NCI-H748 (cell line): ENCODE data around the gene C9orf50.

ENCODE experiments used
- DNase-seq: peaks from one replicate; lab custom pipeline; 2025; ENCODE audit not compliant: unreplicated experiment; lab: John Stamatoyannopoulos, UW

Gene C9orf50

GRCh38 chr9:129612123-129612522 lies 8.8 kb downstream of the C9orf50 start:
- DNase-seq = no peak

- no peak for DNase-seq
Observed at GRCh38 chr9:129611307-129611800, 9.5 kb downstream of the C9orf50 start.

- DNase-seq = peak; percentile 65
Observed at GRCh38 chr9:129610473-129611306, 10.2 kb downstream of the C9orf50 start.

GRCh38 chr9:129610213-129610472 lies 10.8 kb downstream of the C9orf50 start:
- no peak for DNase-seq

- DNase-seq = no peak
Observed at GRCh38 chr9:129609486-129610212, 11.3 kb downstream of the C9orf50 start.

GRCh38 chr9:129608561-129609481 lies 12.1 kb downstream of the C9orf50 start:
- DNase-seq = no peak

GRCh38 chr9:129607027-129607387 lies 13.9 kb downstream of the C9orf50 start:
- no peak for DNase-seq

GRCh38 chr9:129606161-129607026 lies 14.5 kb downstream of the C9orf50 start:
- no peak for DNase-seq

GRCh38 chr9:129604766-129605163 lies 16.1 kb downstream of the C9orf50 start:
- DNase-seq = peak; percentile 17

- DNase-seq = no peak
Observed at GRCh38 chr9:129604056-129604765, 16.7 kb downstream of the C9orf50 start.

- no peak for DNase-seq
Observed at GRCh38 chr9:129602598-129603415, 18.1 kb downstream of the C9orf50 start.

- no peak for DNase-seq
Observed at GRCh38 chr9:129601082-129601674, 19.7 kb downstream of the C9orf50 start.

- DNase-seq = no peak
Observed at GRCh38 chr9:129598089-129598596, 22.8 kb downstream of the C9orf50 start.

- no peak for DNase-seq
Observed at GRCh38 chr9:129597355-129598088, 23.4 kb downstream of the C9orf50 start.

GRCh38 chr9:129596541-129597331 lies 24.2 kb downstream of the C9orf50 start:
- DNase-seq = no peak

GRCh38 chr9:129595903-129596540 lies 24.9 kb downstream of the C9orf50 start:
- DNase-seq = no peak
